NOMO-1 treated with DMSO at 0.1 percent for 48 hours (cell line): ENCODE data around the gene PLPP6.

Experiments
- DNase-seq: peaks from one replicate; lab custom pipeline; 2025; ENCODE audit not compliant: unreplicated experiment; lab: John Stamatoyannopoulos, UW

PLPP6 gene

GRCh38 chr9:4690144-4690543, 28.1 kb downstream of the PLPP6 start:
- DNase-seq: no peak

GRCh38 chr9:4691795-4692194, 29.7 kb downstream of the PLPP6 start:
- DNase-seq: no peak

GRCh38 chr9:4700091-4700490, 38.0 kb downstream of the PLPP6 start:
- no peak for DNase-seq

DNA sequence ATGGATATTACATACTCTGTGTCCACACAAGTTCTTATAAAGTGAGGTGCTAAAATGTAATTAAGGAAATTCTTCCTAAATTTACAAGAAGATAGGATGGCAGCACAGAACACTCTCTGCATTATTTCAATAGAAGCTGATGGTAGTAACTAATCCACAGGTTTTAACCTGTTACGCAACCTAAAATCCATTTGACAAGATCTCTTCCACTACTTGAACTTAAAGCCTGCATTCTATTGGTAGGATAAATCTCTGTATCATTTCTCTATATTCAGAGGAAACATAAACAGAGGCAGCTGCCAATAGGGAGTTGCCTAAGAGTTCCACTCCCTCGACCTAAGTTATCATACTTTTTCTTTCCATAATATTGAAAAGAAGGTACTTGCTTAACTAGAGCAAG, 38.8 kb downstream of the PLPP6 start:
- DNase-seq: no peak

GRCh38 chr9:4701526-4701925, 39.4 kb downstream of the PLPP6 start:
- no peak for DNase-seq

- DNase-seq: no peak
Observed at GRCh38 chr9:4704129-4704528, 42.0 kb downstream of the PLPP6 start.

- DNase-seq: no peak
Observed at GRCh38 chr9:4706021-4706420, 43.9 kb downstream of the PLPP6 start.

DNA sequence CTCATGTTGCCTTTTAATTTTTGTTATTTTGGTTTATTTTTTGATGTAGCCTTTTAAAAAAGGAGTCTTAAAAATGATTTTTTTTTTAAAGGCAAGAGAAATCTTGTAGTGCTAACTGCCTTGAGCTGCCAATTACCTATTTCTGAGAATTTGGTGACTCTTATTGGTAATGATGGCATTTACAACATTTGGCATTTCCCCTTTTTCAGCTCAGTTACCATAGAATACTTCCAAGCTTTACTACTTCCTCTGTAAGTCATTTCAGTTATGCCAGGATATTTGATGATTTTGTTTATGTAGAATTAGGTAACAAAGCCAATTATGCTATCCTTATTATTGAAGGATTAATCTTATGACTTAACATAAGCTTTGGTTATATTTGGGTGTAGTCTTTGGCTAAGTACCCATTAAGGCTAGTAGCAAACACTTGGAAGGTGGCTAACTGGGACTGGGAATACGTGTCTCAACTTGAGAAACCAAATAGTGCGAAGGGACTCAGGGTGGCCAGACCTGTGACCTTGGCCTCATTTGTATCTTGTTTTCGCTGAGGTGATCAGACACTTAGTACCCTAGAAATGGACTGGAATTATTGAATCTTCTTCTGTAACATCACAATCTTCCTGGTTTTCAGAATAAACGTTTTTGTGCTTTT, 45.0 kb downstream of the PLPP6 start:
- peak; percentile 16 for DNase-seq

GRCh38 chr9:4709380-4709779, 47.3 kb downstream of the PLPP6 start:
- no peak for DNase-seq

GRCh38 chr9:4713849-4714248, 51.8 kb downstream of the PLPP6 start:
- no peak for DNase-seq

- no peak for DNase-seq
Observed at GRCh38 chr9:4714266-4715016, 52.3 kb downstream of the PLPP6 start.
